ENCODE data around the gene ARL15. TPM values are rescaled to one million over a fixed set of nuclear protein-coding genes. Genes with fewer than 3 reads are reported as not detected.

Gene ARL15
- total RNA-seq, 1 experiment from 2014 or later: 13.0 TPM

- Histone ChIP-seq H4K20me1 (ENCODE audit: control insufficient read depth, insufficient read depth, insufficient read length) (no peaks in the 10 kb centered on the region), H3K4me2 (ENCODE audit: insufficient read depth, insufficient read length, low read length) (no peak overlapping the region), H4K8ac (replicated peaks; ENCODE audit: insufficient read length, low read depth, low read length) (no peak overlapping the region), H2BK12ac (ENCODE audit: insufficient read length, low read depth, low read length) (no peak overlapping the region), H3K9ac (ENCODE audit: extremely low read depth, insufficient read length, low read length) (no peak overlapping the region), H3K79me2 (ENCODE audit: insufficient read depth, low read length) (no peaks in the 10 kb centered on the region), H3K79me1 (ENCODE audit: insufficient read depth, low read depth, low read length, poor library complexity, severe bottlenecking) (no peaks in the 10 kb centered on the region), H3T11ph (ENCODE audit: low read length) (no peak overlapping the region), H2BK5ac (ENCODE audit: insufficient read length, low read length) (no peak overlapping the region), H3K27ac (ENCODE audit: insufficient read length, low read depth, low read length) (no peak overlapping the region), H3K56ac (ENCODE audit: insufficient read length, low read depth, low read length) (no peak overlapping the region), H2BK15ac (ENCODE audit: low read depth, low read length) (no peak overlapping the region), H2AK5ac (ENCODE audit: insufficient read length, low read length) (no peak overlapping the region), H3K14ac (ENCODE audit: insufficient read depth, low read length) (no peak overlapping the region), H3K4me1 (ENCODE audit: insufficient read depth, low read length) (no peaks in the 10 kb centered on the region), H2BK120ac (ENCODE audit: low read depth, low read length, poor library complexity, severe bottlenecking) (no peak overlapping the region), H3K18ac (ENCODE audit: insufficient read length, low read depth, low read length) (no peak overlapping the region), H3K27me3 (ENCODE audit: insufficient read depth, low read length) (no peaks in the 10 kb centered on the region), H3K4ac (ENCODE audit: low read depth, low read length) (no peak overlapping the region), H3K23ac (ENCODE audit: insufficient read length, low read depth, low read length) (no peak overlapping the region), H3K23me2 (ENCODE audit: insufficient read length, low read depth, low read length, poor library complexity, severe bottlenecking) (no peaks in the 10 kb centered on the region), H3K9me3 (ENCODE audit: control insufficient read depth, low read depth, low read length) (no peaks in the 10 kb centered on the region), H2AFZ (ENCODE audit: low read length) (no peak overlapping the region), H4K91ac (ENCODE audit: insufficient read length, low read depth, low read length) (no peak overlapping the region), H2BK20ac (ENCODE audit: low read depth, low read length, poor library complexity, severe bottlenecking) (no peak overlapping the region), H4K5ac (ENCODE audit: insufficient read length, low read depth, low read length) (no peak overlapping the region)
- H3K4me1 Mint-ChIP-seq: peaks cover 16 to 19% of the 10 kb centered on the region in 2 experiments
- peaks cover 3% of the 10 kb centered on the region in 2 experiments; a peak in 2 of 5 replicates for H3K9me3 Mint-ChIP-seq
- no peaks in the 10 kb centered on the region for H3K27me3 Mint-ChIP-seq (ENCODE audit: low read depth)
- H3K36me3 Mint-ChIP-seq (ENCODE audit: insufficient read depth in 1 of 3, low read depth in 3 of 3): peaks cover 2 to 7% (median 5%) of the 10 kb centered on the region in 3 experiments; a peak in 6 of 7 replicates
- no peak for DNase-seq
- H3K4me3 Mint-ChIP-seq: no peak overlapping the region
- WGBS (ENCODE audit: extremely low coverage, insufficient read length, low lambda C conversion rate): no CpG with 5 or more reads among the region's 3 CpGs
- H3K27ac Mint-ChIP-seq: no peak overlapping the region
- TF ChIP-seq CTCF (conservative IDR thresholded peaks at IDR 0.05): no peak
Observed at GRCh38 chr5:54281960-54282692, 28.2 kb downstream of the ARL15 start.
